ENCODE measurements around the gene LMF2.

DNA sequence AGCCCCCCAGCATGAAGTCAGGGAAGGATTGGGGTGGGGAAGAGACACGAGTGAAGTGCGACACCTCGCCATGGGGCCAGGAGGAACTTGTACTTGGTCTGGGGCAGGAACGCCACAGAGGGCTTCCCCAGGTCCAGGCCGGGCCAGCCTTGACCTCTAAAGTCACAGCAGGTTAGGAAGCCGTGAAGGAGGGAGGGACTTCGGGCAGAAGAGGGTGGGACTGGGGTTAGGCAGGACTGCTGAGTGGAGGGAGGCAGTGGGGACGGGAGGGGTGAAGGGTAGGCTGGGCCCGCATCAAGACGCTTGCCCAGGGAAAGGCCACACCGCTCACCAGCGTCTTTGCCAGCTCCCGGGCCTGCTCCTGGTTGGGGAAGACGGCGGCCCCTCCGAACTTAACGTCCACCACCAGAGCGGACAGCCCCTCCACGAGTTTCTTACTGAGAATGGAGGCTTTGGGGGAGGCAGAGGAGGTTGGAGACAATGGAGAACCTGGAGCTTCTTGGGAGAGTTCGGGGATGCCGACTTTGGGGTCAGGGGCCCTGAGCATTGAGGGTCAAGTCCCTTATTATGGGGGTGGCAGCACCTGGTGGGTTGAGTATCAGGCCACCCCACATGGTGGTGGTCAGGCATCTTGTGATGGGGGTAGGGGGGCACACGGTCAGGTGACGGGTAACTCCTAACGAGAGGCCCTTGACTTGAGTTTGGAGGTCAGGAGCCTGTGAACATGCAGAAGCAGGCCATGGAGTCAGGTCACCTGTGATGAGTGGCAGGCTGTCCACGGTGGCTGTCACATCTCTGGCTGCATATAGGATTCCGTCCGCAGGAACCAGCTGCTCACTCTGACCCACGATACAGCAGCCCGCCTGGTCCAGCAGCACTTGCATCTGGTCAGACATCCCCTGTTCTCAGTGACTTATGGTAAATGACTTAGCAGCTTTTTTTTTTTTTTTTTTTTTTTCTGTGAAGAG lies 19.6 kb upstream of the LMF2 start:
- TF ChIP-seq, protein P1, sequence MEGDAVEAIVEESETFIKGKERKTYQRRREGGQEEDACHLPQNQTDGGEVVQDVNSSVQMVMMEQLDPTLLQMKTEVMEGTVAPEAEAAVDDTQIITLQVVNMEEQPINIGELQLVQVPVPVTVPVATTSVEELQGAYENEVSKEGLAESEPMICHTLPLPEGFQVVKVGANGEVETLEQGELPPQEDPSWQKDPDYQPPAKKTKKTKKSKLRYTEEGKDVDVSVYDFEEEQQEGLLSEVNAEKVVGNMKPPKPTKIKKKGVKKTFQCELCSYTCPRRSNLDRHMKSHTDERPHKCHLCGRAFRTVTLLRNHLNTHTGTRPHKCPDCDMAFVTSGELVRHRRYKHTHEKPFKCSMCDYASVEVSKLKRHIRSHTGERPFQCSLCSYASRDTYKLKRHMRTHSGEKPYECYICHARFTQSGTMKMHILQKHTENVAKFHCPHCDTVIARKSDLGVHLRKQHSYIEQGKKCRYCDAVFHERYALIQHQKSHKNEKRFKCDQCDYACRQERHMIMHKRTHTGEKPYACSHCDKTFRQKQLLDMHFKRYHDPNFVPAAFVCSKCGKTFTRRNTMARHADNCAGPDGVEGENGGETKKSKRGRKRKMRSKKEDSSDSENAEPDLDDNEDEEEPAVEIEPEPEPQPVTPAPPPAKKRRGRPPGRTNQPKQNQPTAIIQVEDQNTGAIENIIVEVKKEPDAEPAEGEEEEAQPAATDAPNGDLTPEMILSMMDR (optimal IDR thresholded peaks at IDR 0.05 in 1 of 3, IDR thresholded peaks at IDR 0.05 in 1 of 3, conservative IDR thresholded peaks at IDR 0.05 in 1 of 3; ENCODE audit: extremely low read depth in 1 of 3, insufficient read depth in 2 of 3, low read length in 3 of 3), result no peak
- TF ChIP-seq EZH2 (IDR thresholded peaks at IDR 0.05; ENCODE audit: low read length), result no peak

All from keratinocyte (primary cell).